ENCODE data around the gene NDST4. TPM values are rescaled to one million over a fixed set of nuclear protein-coding genes. Genes with fewer than 3 reads are reported as not detected.
"Not testable (repeated sequence)": the region's sequence is repeated elsewhere in the genome, so short reads cannot be mapped to it uniquely, and the experiment has no call there.

NDST4 gene
- total RNA-seq, 1 donor from 2014 or later = not detected

DNA sequence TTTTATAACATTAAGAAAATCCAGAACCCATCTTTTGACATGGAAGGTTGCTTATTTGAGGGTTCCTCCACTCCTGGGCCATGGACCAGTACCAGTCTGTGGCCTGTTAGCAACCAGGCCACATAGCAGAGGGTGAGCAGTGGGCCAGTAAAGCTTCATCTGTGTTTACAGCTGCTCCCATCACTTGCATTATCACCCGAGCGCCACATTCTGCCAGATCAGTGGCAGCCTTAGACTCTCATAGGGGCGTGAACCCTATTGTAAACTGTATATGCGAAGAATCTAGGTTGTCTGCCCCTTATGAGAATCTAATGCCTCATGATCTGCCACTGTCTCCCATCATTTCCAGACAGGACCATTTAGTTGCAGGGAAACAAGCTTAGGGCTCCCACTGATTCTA, 58.6 kb downstream of the NDST4 start:
- intact Hi-C loops (cut with micrococcal nuclease) = no loop called here

DNA sequence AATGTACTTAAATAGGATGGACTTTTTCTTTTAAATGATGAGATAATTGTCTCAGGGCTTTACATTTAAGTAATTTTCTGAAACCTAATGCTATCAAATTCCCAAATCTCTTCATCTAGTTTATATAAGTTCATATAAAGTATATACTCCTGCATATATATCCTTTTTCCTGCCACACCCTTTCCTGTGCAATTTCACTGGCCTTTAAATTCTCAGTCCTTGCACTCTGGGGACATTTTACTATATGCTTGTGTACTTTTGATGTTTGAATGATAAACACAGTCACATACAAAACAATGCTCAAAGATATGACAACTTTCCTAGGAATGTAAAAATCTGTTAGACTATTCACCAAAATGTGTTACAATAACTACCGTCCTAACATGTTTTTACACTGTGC, 60.1 kb downstream of the NDST4 start:
- intact Hi-C loops (cut with micrococcal nuclease) = no loop called here

DNA sequence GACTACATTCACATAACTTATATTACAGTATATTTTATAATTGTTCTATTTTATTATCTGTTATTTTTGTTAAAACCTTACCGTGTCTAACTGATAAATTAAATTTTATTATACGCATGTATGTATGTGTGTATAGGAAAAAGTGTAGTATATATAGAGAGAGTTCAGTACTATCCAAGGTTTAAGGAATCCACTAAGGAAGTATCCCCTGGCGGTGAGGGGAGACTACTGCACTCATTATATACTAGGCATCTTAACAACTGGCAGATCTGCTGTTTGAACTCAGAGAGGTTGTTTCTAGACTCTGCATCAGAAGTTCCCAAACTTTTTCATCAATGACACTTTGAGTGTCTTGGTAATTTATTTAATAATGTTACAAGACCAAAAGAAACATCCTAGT, 70.9 kb downstream of the NDST4 start:
- intact Hi-C loops (cut with micrococcal nuclease) = no loop called here

DNA sequence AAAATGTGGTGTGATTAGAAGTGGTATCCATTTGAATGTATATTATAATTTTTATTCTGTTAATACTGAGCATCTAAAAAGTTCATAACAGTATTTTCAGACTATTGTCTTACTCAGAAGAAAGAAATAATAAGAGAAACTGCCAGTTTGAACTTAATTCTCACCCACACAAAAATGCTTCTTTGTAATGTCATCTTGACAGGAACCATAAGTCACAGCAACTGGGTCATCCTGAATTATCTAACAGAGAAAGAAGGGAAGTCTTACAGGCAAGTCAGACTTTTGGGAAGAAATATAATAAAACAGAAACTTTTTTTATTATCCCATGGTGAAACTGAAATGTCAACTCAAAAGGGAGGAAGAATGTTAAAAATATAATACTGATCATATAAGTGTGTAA, 83.1 kb downstream of the NDST4 start:
- intact Hi-C loops (cut with micrococcal nuclease) = no loop called here

DNA sequence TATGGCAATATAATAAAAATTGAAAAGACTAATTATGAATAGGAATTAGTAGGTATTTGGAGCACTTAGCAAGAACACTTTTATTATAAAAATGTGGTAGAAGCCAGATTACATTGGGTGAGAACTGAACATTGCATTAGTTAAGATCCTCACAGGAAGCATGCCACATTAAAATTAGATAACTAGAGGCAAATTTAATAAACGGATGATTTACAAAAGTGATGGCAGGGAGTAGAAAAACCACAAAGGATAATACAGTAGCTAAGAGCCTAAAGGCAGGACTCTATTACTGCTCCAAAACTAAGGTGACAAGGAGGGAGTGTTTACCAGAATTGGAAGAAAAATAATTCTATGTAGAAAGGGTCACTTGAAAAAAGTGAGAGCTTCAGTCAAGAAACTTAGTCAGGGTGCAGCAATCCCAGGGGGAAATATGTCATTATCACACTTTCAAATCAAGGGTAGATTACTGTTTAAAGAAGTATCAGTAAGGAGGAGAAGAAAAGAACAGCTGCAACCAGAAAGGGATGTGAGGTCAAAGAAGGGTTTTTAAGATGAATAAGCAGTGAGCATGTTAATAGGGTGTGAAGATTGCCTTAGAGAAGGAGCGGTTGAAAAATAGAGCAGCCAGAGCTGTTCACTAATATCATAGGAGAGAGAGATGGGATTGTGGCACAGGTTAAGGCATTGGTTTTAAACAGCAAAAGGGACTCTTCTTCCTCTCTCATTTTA, 84.6 kb downstream of the NDST4 start:
- intact Hi-C loops (cut with micrococcal nuclease) = no loop called here

GRCh38 chr4:114999880-115000279, 113.5 kb downstream of the NDST4 start:
- intact Hi-C loops (cut with micrococcal nuclease) = no loop called here

- intact Hi-C loops (cut with micrococcal nuclease) = no loop called here
Measured at GRCh38 chr4:114998316-114998715, 115.1 kb downstream of the NDST4 start.

GRCh38 chr4:114997576-114998247, 115.7 kb downstream of the NDST4 start:
- intact Hi-C loops (cut with micrococcal nuclease) = no loop called here

DNA sequence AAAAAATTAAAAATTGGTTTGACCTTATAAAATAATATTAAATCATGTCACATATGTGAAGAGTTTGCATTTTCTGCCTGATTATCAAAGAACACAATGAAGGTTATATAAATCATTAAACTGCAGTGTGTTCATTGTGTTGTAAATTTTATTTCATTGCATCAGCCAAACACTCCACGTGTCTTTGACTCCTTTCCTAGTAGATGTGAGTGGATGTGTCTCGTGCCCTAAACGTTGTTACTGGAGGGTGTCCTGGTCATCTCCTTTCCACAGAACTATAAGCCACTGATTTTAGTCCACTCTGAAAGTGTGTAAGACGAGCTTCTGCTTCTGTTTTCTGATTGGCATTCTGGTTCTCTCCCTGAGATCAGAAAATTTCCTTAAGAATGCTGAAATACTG, 127.3 kb downstream of the NDST4 start:
- intact Hi-C loops (cut with micrococcal nuclease) = no loop called here

DNA sequence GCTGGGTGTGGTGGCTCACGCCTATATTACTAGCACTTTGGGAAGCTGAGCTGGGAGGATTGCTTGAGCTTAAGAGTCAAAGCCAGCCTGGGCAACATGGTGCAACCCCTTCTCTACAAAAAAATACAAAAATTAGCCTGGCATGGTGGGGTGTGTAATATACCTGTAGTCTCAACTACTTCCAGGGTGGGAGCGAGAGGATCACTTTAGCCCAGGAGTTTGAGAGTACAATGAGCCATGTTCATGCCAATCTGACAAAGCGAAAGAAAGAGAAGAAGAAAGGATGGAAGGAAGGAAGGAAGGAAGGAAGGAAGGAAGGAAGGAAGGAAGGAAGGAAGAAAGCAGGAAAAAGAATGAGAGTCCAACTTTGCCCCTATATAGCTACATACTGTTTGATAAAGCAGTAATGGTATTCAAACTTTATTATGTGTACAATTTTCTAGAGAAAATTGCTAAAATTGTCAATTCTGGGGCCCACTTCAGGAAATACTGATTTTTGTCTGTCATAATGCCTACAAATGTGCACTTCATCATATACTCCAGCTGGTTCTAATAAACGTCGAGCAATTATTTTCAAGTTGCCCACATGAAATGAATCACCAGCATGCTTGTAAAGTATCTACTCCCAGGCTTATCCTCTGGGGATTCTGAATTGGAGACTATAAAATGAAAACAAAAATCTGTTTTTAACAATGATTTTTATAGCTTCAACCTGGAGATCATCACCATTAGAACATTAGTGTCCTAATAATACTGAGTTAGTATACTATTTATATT, 132.3 kb downstream of the NDST4 start:
- intact Hi-C loops (cut with micrococcal nuclease) = no loop called here

DNA sequence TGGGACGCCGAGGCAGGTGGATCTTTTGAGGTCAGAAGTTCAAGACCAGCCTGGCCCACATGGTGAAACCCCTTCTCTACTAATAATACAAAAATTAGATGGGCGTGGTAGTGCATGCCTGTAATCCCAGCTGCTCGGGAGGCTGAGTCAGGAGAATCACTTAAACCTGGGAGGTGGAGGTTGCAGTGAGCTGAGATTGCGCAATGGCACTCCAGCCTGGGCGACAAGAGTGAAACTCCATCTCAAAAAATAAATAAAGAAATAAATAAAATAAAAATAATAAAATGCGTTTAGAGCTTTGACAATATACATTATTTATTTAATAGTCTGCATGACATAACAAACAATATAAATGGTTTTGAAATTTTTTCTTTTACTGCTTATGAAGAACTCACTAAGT, 133.0 kb downstream of the NDST4 start:
- intact Hi-C loops (cut with micrococcal nuclease) = not testable (repeated sequence)

DNA sequence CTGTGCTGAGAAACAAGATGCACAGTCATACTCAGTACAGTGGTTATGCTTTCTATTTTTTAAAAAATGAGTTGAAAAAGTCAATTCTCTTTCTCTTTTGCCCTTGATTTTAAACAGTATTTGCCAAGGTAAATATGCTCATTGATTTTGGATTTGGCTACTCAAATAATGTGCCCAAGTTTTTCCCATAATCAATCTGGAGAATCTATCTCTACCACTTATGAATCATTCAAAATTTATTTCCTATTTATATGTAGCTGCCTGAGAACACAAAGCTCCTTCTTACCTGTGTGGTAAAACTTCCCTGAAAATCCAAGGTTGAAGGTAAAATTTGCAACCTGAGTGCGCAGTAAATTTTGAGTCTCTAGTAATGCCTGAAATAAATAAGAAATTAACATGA, 136.5 kb downstream of the NDST4 start:
- intact Hi-C loops (cut with micrococcal nuclease) = no loop called here

DNA sequence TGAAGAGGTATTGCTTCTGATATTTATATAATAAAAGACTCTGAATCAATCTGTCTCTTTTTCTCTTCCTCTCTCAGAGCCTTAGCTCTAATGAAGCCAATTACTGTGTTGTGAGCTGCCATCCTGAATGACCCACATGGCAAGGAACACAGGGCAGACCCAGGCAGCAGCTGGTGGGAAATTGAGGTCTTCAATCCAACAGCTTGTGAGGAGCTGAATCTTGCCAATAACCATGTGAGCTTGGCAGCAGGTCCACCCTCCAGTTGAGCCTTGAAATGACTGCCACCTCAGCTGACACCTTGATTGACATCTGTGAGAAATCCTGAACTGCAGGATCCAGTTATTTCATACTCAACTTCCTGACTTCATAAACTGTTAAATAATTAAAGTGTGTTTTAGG, 149.4 kb downstream of the NDST4 start:
- intact Hi-C loops (cut with micrococcal nuclease) = no loop called here

- intact Hi-C loops (cut with micrococcal nuclease) = no loop called here
Measured at GRCh38 chr4:114945616-114946015, 167.8 kb downstream of the NDST4 start.

DNA sequence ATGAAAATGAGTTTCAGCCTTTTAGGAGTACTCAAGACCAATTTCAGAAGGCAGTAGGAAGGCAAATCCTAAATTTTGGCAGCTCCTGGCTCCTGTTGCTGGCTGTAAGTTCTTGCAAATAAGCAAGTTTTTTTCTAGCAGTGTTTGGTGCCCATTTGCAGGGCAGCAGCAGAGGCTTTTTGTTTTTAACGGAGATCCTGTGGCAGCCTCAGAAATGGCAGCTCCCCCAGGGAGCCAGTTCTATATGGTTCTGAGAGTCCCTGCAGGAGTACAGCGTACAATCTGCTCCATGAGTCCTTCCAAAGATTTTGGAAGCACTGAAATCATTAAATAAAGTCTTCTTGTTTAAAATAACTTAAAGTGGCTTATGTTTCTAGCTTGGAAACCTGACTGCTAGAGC, 171.9 kb downstream of the NDST4 start:
- intact Hi-C loops (cut with micrococcal nuclease) = no loop called here

DNA sequence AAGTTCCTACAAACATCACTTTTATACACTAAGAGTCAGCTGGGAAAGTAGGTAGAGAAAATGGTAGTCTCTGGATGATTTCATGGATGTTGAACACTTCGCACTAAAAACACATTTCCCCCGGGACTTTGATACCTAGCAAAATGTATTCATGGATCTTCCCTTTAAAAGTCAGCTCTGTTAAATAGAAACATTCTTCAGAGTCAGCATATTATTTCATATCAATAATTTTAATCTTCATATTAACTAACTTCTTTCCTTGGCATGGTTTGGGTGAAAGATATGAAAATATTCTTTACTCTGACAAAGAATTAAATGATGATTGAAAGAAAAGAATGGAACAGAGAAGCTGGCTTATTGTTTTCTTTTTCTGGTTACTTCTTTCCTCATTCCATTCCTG, 185.5 kb downstream of the NDST4 start:
- intact Hi-C loops (cut with micrococcal nuclease) = no loop called here

- intact Hi-C loops (cut with micrococcal nuclease) = no loop called here
Measured at GRCh38 chr4:114926583-114926982, 186.8 kb downstream of the NDST4 start.

- intact Hi-C loops (cut with micrococcal nuclease) = no loop called here
Measured at GRCh38 chr4:114924311-114924710, 189.1 kb downstream of the NDST4 start.

DNA sequence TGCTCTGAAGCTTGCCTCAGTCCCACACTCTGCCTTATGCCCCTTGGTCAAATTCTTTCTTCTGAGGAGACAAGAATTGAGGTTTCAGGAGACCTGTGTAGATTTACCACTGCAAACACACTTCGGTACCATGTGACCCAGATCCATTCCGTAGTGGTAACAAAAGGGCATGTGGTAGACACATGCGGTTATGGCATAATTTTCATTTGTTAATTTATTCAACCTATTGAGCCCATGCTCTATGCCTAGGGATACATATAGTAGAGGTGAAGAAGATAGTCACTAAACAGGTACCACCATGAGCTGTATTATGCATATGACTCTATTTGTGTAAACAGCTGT, 190.9 kb downstream of the NDST4 start:
- intact Hi-C loops (cut with micrococcal nuclease) = no loop called here

DNA sequence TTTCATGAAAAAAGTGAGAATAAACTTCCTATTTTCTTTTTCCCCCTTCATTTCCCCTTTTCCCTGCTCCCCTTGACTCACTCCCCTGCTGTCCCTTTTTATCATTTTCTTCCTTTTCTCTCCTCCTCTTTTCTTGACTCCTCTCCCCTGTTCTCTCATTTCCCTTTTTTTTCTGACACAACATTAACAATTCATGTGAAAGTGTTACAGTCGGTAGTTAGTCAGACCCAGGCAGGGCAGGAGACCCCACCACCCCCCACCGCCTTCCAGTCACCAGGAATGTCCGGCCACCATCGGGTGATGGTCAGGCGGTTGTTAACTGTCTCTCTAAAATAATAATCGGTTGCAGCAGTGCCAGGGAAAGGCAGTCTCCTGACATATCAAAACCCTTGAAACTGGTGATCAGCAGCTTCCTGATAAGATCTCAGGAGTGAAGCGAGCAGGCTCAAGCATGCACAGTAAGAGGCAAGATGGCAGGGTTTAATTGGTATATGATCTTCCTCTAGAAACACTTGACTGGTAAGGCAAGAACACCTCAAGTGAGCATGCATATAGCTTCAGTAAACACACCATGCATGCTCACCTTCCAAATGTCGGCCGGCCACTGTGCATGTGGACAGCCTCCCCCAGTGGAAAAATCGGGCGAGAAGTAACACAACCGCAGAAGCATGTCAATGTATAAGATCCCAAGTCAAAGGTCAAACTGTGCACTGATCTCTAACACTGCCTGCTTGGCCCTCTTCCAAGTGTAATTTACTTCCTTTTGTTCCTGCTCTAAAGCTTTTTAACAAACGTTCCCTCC, 191.4 kb downstream of the NDST4 start:
- intact Hi-C loops (cut with micrococcal nuclease) = no loop called here

- intact Hi-C loops (cut with micrococcal nuclease) = no loop called here
Measured at GRCh38 chr4:114921191-114921590, 192.2 kb downstream of the NDST4 start.

DNA sequence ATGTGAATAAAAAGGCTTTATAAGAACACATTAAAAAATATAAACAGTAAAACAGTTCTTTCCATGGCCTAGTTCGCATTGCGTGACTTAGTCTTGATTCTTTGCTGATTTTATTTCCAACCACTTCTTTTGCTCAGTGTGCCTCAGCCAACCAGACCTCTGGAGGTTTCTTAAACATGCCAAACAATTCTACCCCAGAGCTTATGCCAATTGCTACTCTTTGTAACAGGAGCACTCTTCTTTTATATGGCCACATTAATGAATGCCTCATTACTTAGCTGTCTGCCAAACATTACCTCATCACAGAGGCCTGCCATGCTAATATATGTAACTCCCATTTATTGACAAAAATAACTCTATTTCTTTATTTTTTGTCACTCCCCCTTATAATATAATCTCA, 202.3 kb downstream of the NDST4 start:
- intact Hi-C loops (cut with micrococcal nuclease) = no loop called here
